DOHH2 (cell line): Measurements from ENCODE around the gene NKAIN2.

Source experiments
- CTCF ChIP-seq: fragments of 200-600 bp; sonication (generic); IDR thresholded peaks from one replicate; pipeline ENCODE4 v1.5.1; 2014; ENCODE audit warnings: antibody characterized with exemption, mild to moderate bottlenecking, low read depth, low read length; ENCODE audit not compliant: poor library complexity, severe bottlenecking
- EZH2phosphoT487 ChIP-seq: fragments of 200-600 bp; sonication (generic); IDR thresholded peaks from 2 replicates; pipeline ENCODE4 v1.6.1; 2017; ENCODE audit warnings: borderline replicate concordance, mild to moderate bottlenecking, antibody characterized with exemption, low read length, moderate library complexity, mixed read lengths

GRCh38 chr6:123810948-123811347, 7.3 kb downstream of the NKAIN2 start:
- TF ChIP-seq CTCF: no peak
- no peak for TF ChIP-seq EZH2phosphoT487
